Tibial nerve (tissue), 4 donors: ENCODE measurements around the gene KCNH5. TPM values are rescaled to one million over a fixed set of nuclear protein-coding genes. Genes with fewer than 3 reads are reported as not detected.

Source experiments
- DNase-seq, 2 donors: peaks; one replicate each; pipeline ENCODE4 v3.0.0-alpha.2; 2019; ENCODE audit warnings: low spot score in 2 of 2
- H3K27ac ChIP-seq, 4 donors: fragments of 200-600 bp; sonication (generic) in 3 of 4; one replicate each; pipeline ENCODE4 v1.5.1; 2017 to 2019; ENCODE audit warnings: mild to moderate bottlenecking in 1 of 4
- H3K27me3 ChIP-seq, 2 donors: fragments of 200-600 bp; sonication (generic) in 1 of 2; one replicate each; pipeline versions ENCODE4 v1.5.1 to v1.6.0; 2017 to 2019
- H3K36me3 ChIP-seq, 3 donors: fragments of 200-600 bp; sonication (generic); one replicate each; pipeline ENCODE4 v1.5.1; 2018 to 2019
- H3K4me1 ChIP-seq, 4 donors: fragments of 200-600 bp; sonication (generic) in 3 of 4; one replicate each; pipeline ENCODE4 v1.5.1; 2017 to 2019
- H3K4me3 ChIP-seq, 4 donors: fragments of 200-600 bp; sonication (generic) in 3 of 4; one replicate each; pipeline ENCODE4 v1.5.1; 2017 to 2019; ENCODE audit warnings: mild to moderate bottlenecking in 1 of 4, moderate library complexity in 1 of 4
- H3K9me3 ChIP-seq, 4 donors: fragments of 200-600 bp; sonication (generic) in 3 of 4; one replicate each; pipeline ENCODE4 v1.5.1; 2017 to 2019
- CTCF ChIP-seq, 5 experiments: fragments of 200-600 bp in 3 of 5; fragments of 450-650 bp in 2 of 5; sonication (generic) in 3 of 5; IDR thresholded peaks; one replicate each; pipeline ENCODE4 v1.5.1; 2016 to 2019; ENCODE audit warnings: antibody characterized with exemption in 5 of 5, mild to moderate bottlenecking in 3 of 5, moderate library complexity in 2 of 5
- EP300 ChIP-seq, 2 donors: sonication (generic); formaldehyde crosslinking; IDR thresholded peaks; one replicate each; pipeline ENCODE4 v1.6.1; 2017; ENCODE audit warnings: antibody characterized with exemption in 2 of 2, mild to moderate bottlenecking in 1 of 2
- POLR2A ChIP-seq, 2 donors: fragments of 450-650 bp; IDR thresholded peaks; one replicate each; pipeline ENCODE4 v1.6.1; 2017; ENCODE audit warnings: antibody characterized with exemption in 2 of 2, mild to moderate bottlenecking in 2 of 2, moderate library complexity in 2 of 2
- WGBS, 2 donors: methylation state at CpG; one replicate each; pipeline ENCODE4 v1.1.5; 2018; 5-methylcytosine and 5-hydroxymethylcytosine counted together
- total RNA-seq, 4 donors: library from RNA; depleted of rRNA; stranded (reverse); fragments of >200 nt; gene quantifications; one replicate each; pipeline ENCODE4 v1.1.0, GENCODE V29; 2016

Gene KCNH5
- total RNA-seq, 4 donors from 2014 or later: not detected

GRCh38 chr14:62667421-62667914, 377.8 kb downstream of the KCNH5 start:
- H3K9me3 ChIP-seq: no peaks in the 10 kb centered on the region
- H3K4me1 ChIP-seq: no peaks in the 10 kb centered on the region
- no peak for DNase-seq
- no peak for TF ChIP-seq EP300 (IDR thresholded peaks at IDR 0.05)
- no peak for TF ChIP-seq POLR2A (IDR thresholded peaks at IDR 0.05)
- TF ChIP-seq CTCF (IDR thresholded peaks at IDR 0.05): no peak
- H3K4me3 ChIP-seq: no peak overlapping the region
- H3K27me3 ChIP-seq: no peaks in the 10 kb centered on the region
- no peak overlapping the region for H3K27ac ChIP-seq
- 69 to 77% methylated on average over 4 of the region's 4 CpGs for whole genome bisulfite sequencing, 2 donors
- H3K36me3 ChIP-seq: no peaks in the 10 kb centered on the region

- no peak overlapping the region for H3K27ac ChIP-seq
- 27 to 41% methylated on average over 3 of the region's 3 CpGs for WGBS, 2 donors
- DNase-seq: no peak
- no peaks in the 10 kb centered on the region for H3K4me1 ChIP-seq
- H3K36me3 ChIP-seq: no peaks in the 10 kb centered on the region
- H3K27me3 ChIP-seq: no peaks in the 10 kb centered on the region
- no peak overlapping the region for H3K4me3 ChIP-seq
- TF ChIP-seq POLR2A (IDR thresholded peaks at IDR 0.05): no peak
- TF ChIP-seq CTCF (IDR thresholded peaks at IDR 0.05): no peak
- TF ChIP-seq EP300 (IDR thresholded peaks at IDR 0.05): no peak
- H3K9me3 ChIP-seq: no peaks in the 10 kb centered on the region
Observed at GRCh38 chr14:62665286-62665685, 380.0 kb downstream of the KCNH5 start.

- H3K27ac ChIP-seq: no peak overlapping the region
- H3K27me3 ChIP-seq: no peaks in the 10 kb centered on the region
- H3K4me1 ChIP-seq: no peaks in the 10 kb centered on the region
- DNase-seq: no peak
- H3K9me3 ChIP-seq: no peaks in the 10 kb centered on the region
- TF ChIP-seq CTCF (IDR thresholded peaks at IDR 0.05) (no peak), EP300 (IDR thresholded peaks at IDR 0.05) (no peak), POLR2A (IDR thresholded peaks at IDR 0.05) (no peak)
- no peak overlapping the region for H3K4me3 ChIP-seq
- no peaks in the 10 kb centered on the region for H3K36me3 ChIP-seq
- WGBS, 2 donors: 70 to 82% methylated on average over 4 of the region's 4 CpGs
Observed at GRCh38 chr14:62663456-62663821, 381.8 kb downstream of the KCNH5 start.

- H3K9me3 ChIP-seq: no peaks in the 10 kb centered on the region
- TF ChIP-seq CTCF (IDR thresholded peaks at IDR 0.05) (no peak), EP300 (IDR thresholded peaks at IDR 0.05) (no peak), POLR2A (IDR thresholded peaks at IDR 0.05) (no peak)
- H3K36me3 ChIP-seq: no peaks in the 10 kb centered on the region
- no peak for DNase-seq
- H3K4me1 ChIP-seq: no peaks in the 10 kb centered on the region
- H3K27ac ChIP-seq: no peak overlapping the region
- H3K27me3 ChIP-seq: no peaks in the 10 kb centered on the region
- no peak overlapping the region for H3K4me3 ChIP-seq
- WGBS, 2 donors: 51 to 57% methylated on average over 11 of the region's 11 CpGs
Observed at GRCh38 chr14:62662811-62663455, 382.3 kb downstream of the KCNH5 start.

- no peak for TF ChIP-seq POLR2A (IDR thresholded peaks at IDR 0.05)
- TF ChIP-seq CTCF (IDR thresholded peaks at IDR 0.05): no peak
Observed at GRCh38 chr14:62661818-62662217, 383.4 kb downstream of the KCNH5 start.

More at GRCh38 chr14:62661818-62662217, 383.4 kb downstream of the KCNH5 start:
- no peaks in the 10 kb centered on the region for H3K4me1 ChIP-seq
- H3K9me3 ChIP-seq: no peaks in the 10 kb centered on the region
- H3K27ac ChIP-seq: no peak overlapping the region
- 91 to 94% methylated on average over 1 of the region's 1 CpG for WGBS, 2 donors
- H3K4me3 ChIP-seq: no peak overlapping the region
- no peaks in the 10 kb centered on the region for H3K36me3 ChIP-seq
- no peaks in the 10 kb centered on the region for H3K27me3 ChIP-seq
- DNase-seq: no peak
